Activated T-helper 2 cell treated with anti-CD3 and anti-CD28 coated beads, Interferon-gamma antibody, Interleukin-2, Interleukin-4, amounts not matched to agents 10 μg/mL and 5 μg/mL and 100 μg/mL, durations not matched to agents 14 hours and 24 hours and 36 hours (primary cell): ENCODE results near the gene DPM1. TPM values are rescaled to one million over a fixed set of nuclear protein-coding genes. Genes with fewer than 3 reads are reported as not detected.
A peak's percentile ranks its signal among the peaks of the same experiment; 100 is the strongest.

Experiments used
- DNase-seq: peaks from one replicate; pipeline ENCODE4 v3.0.0; 2021; ENCODE audit warnings: low spot score
- H3K27ac Mint-ChIP-seq: one replicate; pipeline ENCODE4 v1.8.0; 2021; ENCODE audit warnings: mixed read lengths
- H3K27me3 Mint-ChIP-seq: one replicate; pipeline ENCODE4 v1.8.0; 2021; ENCODE audit warnings: low read depth, mixed read lengths
- H3K36me3 Mint-ChIP-seq: one replicate; pipeline ENCODE4 v1.8.0; 2021; ENCODE audit warnings: low read depth, mixed read lengths
- H3K4me1 Mint-ChIP-seq: one replicate; pipeline ENCODE4 v1.8.0; 2021; ENCODE audit warnings: low read depth, mixed read lengths
- H3K4me3 Mint-ChIP-seq: one replicate; pipeline ENCODE4 v1.8.0; 2021; ENCODE audit warnings: low read depth, mild to moderate bottlenecking, moderate library complexity, mixed read lengths
- H3K9me3 Mint-ChIP-seq: one replicate; pipeline ENCODE4 v1.8.0; 2021; ENCODE audit warnings: mixed read lengths
- intact Hi-C: fragments of 100-400 bp; cut with micrococcal nuclease; formaldehyde crosslinking; loops from one replicate; pipeline ENCODE4 v1.15.1; 2023
- total RNA-seq: library from RNA; stranded (reverse); gene quantifications from 2 replicates; pipeline ENCODE4 v1.2.3, GENCODE V29; 2022

The DPM1 gene
- total RNA-seq, 1 donor from 2014 or later = 59.6 TPM

GRCh38 chr20:50932691-50933280 lies 25.5 kb downstream of the DPM1 start:
- Mint-ChIP-seq H3K4me1 (peaks cover 22% of the 10 kb centered on the region), H3K4me3 (peak overlapping the region; percentile 62), H3K27ac (peak overlapping the region; percentile 81), H3K9me3 (no peaks in the 10 kb centered on the region), H3K27me3 (no peaks in the 10 kb centered on the region), H3K36me3 (peaks cover 61% of the 10 kb centered on the region)
- intact Hi-C loops = no loop called here
- DNase-seq = no peak

GRCh38 chr20:50932016-50932485 lies 26.3 kb downstream of the DPM1 start:
- peak overlapping the region; percentile 81 for H3K27ac Mint-ChIP-seq
- intact Hi-C loops = no loop called here
- H3K4me1 Mint-ChIP-seq = peaks cover 29% of the 10 kb centered on the region
- H3K4me3 Mint-ChIP-seq = peak overlapping the region; percentile 62
- no peaks in the 10 kb centered on the region for H3K9me3 Mint-ChIP-seq
- peaks cover 67% of the 10 kb centered on the region for H3K36me3 Mint-ChIP-seq
- no peak for DNase-seq
- no peaks in the 10 kb centered on the region for H3K27me3 Mint-ChIP-seq

- Mint-ChIP-seq H3K27me3 (no peaks in the 10 kb centered on the region), H3K4me1 (peaks cover 33% of the 10 kb centered on the region), H3K4me3 (peak within 1 kb of the TSS; percentile 94), H3K36me3 (peaks cover 65% of the 10 kb centered on the region), H3K27ac (peak within 1 kb of the TSS; percentile 88), H3K9me3 (no peaks in the 10 kb centered on the region)
- intact Hi-C loops = loop anchor here (1.0 kb wide), 1 partner anchor 200 kb away; the partner anchor contains the start of gene PARD6B
- DNase-seq = peak; percentile 85
Measured at GRCh38 chr20:50931306-50932015, 26.9 kb downstream of the DPM1 start, which contains the start of gene ADNP. Gene ADNP, minus strand, starts transcription at chr20:50931437. Its CDS starts 27,441 bp downstream, at chr20:50903996.

- no peak for DNase-seq
Measured at GRCh38 chr20:50930976-50931305, 27.4 kb downstream of the DPM1 start.

GRCh38 chr20:50930139-50930975 lies 28.0 kb downstream of the DPM1 start:
- DNase-seq = peak; percentile 24
- Mint-ChIP-seq H3K27me3 (no peaks in the 10 kb centered on the region), H3K9me3 (no peaks in the 10 kb centered on the region), H3K4me3 (peak overlapping the region; percentile 94), H3K36me3 (peaks cover 69% of the 10 kb centered on the region), H3K27ac (peak overlapping the region; percentile 91), H3K4me1 (peaks cover 40% of the 10 kb centered on the region)
- intact Hi-C loops = no loop called here

More at GRCh38 chr20:50930976-50931305, 27.4 kb downstream of the DPM1 start:
- intact Hi-C loops = loop anchor here (1.0 kb wide), 1 partner anchor 200 kb away; the partner anchor contains the start of gene PARD6B
- H3K9me3 Mint-ChIP-seq = no peaks in the 10 kb centered on the region
- peak overlapping the region; percentile 79 for H3K4me3 Mint-ChIP-seq
- H3K27ac Mint-ChIP-seq = peak overlapping the region; percentile 85
- peaks cover 67% of the 10 kb centered on the region for H3K36me3 Mint-ChIP-seq
- no peaks in the 10 kb centered on the region for H3K27me3 Mint-ChIP-seq
- peaks cover 34% of the 10 kb centered on the region for H3K4me1 Mint-ChIP-seq

GRCh38 chr20:50929299-50930138 lies 28.8 kb downstream of the DPM1 start:
- Mint-ChIP-seq H3K4me1 (peaks cover 46% of the 10 kb centered on the region), H3K4me3 (peak overlapping the region; percentile 94), H3K9me3 (no peaks in the 10 kb centered on the region), H3K27me3 (no peaks in the 10 kb centered on the region), H3K36me3 (peaks cover 75% of the 10 kb centered on the region), H3K27ac (peak overlapping the region; percentile 91)
- intact Hi-C loops = loop anchor here (1.0 kb wide), 4 partner anchors 15 to 135 kb away; partner anchors contain the start of genes DPM1 and MOCS3
- peak; percentile 91 for DNase-seq

GRCh38 chr20:50928469-50928868 lies 29.9 kb downstream of the DPM1 start:
- H3K27ac Mint-ChIP-seq = peak overlapping the region; percentile 28
- DNase-seq = no peak
- peaks cover 49% of the 10 kb centered on the region for H3K4me1 Mint-ChIP-seq
- H3K9me3 Mint-ChIP-seq = no peaks in the 10 kb centered on the region
- intact Hi-C loops = no loop called here
- H3K27me3 Mint-ChIP-seq = no peaks in the 10 kb centered on the region
- H3K4me3 Mint-ChIP-seq = peak overlapping the region; percentile 94
- H3K36me3 Mint-ChIP-seq = peaks cover 76% of the 10 kb centered on the region

- Mint-ChIP-seq H3K4me1 (peaks cover 47% of the 10 kb centered on the region), H3K36me3 (peaks cover 67% of the 10 kb centered on the region)
Measured at GRCh38 chr20:50926530-50926929, 31.8 kb downstream of the DPM1 start.

GRCh38 chr20:50924261-50924920 lies 33.9 kb downstream of the DPM1 start:
- Mint-ChIP-seq H3K36me3 (peaks cover 64% of the 10 kb centered on the region), H3K9me3 (no peaks in the 10 kb centered on the region), H3K4me3 (no peak overlapping the region), H3K4me1 (peaks cover 51% of the 10 kb centered on the region), H3K27ac (no peak overlapping the region), H3K27me3 (no peaks in the 10 kb centered on the region)
- intact Hi-C loops = no loop called here
- DNase-seq = no peak

More at GRCh38 chr20:50926530-50926929, 31.8 kb downstream of the DPM1 start:
- H3K27ac Mint-ChIP-seq = no peak overlapping the region
- intact Hi-C loops = no loop called here
- H3K9me3 Mint-ChIP-seq = no peaks in the 10 kb centered on the region
- H3K4me3 Mint-ChIP-seq = no peak overlapping the region
- no peak for DNase-seq
- no peaks in the 10 kb centered on the region for H3K27me3 Mint-ChIP-seq

- Mint-ChIP-seq H3K9me3 (no peaks in the 10 kb centered on the region), H3K4me3 (no peak overlapping the region), H3K4me1 (peaks cover 44% of the 10 kb centered on the region), H3K27ac (no peak overlapping the region), H3K36me3 (peaks cover 59% of the 10 kb centered on the region), H3K27me3 (no peaks in the 10 kb centered on the region)
- intact Hi-C loops = no loop called here
- no peak for DNase-seq
Measured at GRCh38 chr20:50921803-50922501, 36.4 kb downstream of the DPM1 start.

- H3K36me3 Mint-ChIP-seq = peaks cover 60% of the 10 kb centered on the region
- H3K4me1 Mint-ChIP-seq = peaks cover 46% of the 10 kb centered on the region
- intact Hi-C loops = no loop called here
- no peak overlapping the region for H3K4me3 Mint-ChIP-seq
- no peak for DNase-seq
- no peaks in the 10 kb centered on the region for H3K9me3 Mint-ChIP-seq
- H3K27me3 Mint-ChIP-seq = no peaks in the 10 kb centered on the region
- H3K27ac Mint-ChIP-seq = no peak overlapping the region
Measured at GRCh38 chr20:50920997-50921396, 37.3 kb downstream of the DPM1 start.
